ENCODE results near the gene PLEKHG7. TPM values are rescaled to one million over a fixed set of nuclear protein-coding genes. Genes with fewer than 3 reads are reported as not detected.
A peak's percentile ranks its signal among the peaks of the same experiment; 100 is the strongest.
"Not testable (repeated sequence)": the region's sequence is repeated elsewhere in the genome, so short reads cannot be mapped to it uniquely, and the experiment has no call there.

PLEKHG7 gene
- total RNA-seq, 2 donors from 2014 or later, result 0.33 to 1.6 TPM

DNA sequence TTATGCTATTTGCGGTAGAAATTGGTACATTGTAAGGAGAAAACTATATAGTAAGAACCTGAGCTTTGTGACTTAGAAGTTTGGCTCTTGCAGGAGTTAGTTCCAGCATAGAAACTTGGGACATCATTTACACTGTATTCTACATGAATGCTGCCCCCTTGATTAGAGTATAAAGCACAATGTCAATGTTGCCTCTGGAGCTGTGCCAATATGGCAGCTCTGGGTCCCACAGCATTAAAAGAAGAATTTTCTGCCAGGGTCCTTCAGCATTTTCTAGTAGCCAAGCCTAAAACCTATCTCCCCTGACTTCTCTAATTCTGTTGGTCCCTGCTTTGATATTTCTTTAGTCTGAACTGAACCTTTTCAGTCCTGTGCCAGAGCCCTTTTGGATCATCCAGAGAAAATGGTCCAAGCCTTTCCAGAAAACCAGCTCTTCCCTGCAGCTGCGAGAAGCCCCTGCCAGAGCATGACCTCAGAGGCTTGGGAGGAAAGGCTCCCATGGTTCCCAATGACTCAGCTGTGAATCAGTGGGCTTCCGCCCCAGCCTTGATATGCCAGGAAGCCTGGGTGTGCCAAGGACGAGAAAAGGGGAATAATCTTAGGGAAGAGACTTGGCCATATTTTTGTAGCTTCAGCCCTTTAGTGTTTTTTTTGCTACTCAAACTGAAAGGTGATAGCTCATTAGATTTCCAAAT, 43.2 kb downstream of the PLEKHG7 start:
- ATAC-seq (peak; percentile 52), DNase-seq (peak; percentile 33 to 54 (median 36))
- H3K36me3 ChIP-seq (replicated peaks in 1 of 2; ENCODE audit: insufficient read depth in 1 of 2, low read depth in 2 of 2), result no peaks in the 10 kb centered on the region
- H3K4me1 ChIP-seq, result no peaks in the 10 kb centered on the region
- no peaks in the 10 kb centered on the region for H3K9me3 ChIP-seq
- no peaks in the 10 kb centered on the region for H3K27me3 ChIP-seq
- 78 to 79% methylated on average over 4 of the region's 4 CpGs for WGBS, 2 donors
- H3K27ac ChIP-seq, result no peak overlapping the region
- no peak overlapping the region for H3K4me3 ChIP-seq
- intact Hi-C loops (cut with DNase I), result no loop called here
- TF ChIP-seq POLR2A (IDR thresholded peaks at IDR 0.05), result no peak
- TF ChIP-seq, protein P1, sequence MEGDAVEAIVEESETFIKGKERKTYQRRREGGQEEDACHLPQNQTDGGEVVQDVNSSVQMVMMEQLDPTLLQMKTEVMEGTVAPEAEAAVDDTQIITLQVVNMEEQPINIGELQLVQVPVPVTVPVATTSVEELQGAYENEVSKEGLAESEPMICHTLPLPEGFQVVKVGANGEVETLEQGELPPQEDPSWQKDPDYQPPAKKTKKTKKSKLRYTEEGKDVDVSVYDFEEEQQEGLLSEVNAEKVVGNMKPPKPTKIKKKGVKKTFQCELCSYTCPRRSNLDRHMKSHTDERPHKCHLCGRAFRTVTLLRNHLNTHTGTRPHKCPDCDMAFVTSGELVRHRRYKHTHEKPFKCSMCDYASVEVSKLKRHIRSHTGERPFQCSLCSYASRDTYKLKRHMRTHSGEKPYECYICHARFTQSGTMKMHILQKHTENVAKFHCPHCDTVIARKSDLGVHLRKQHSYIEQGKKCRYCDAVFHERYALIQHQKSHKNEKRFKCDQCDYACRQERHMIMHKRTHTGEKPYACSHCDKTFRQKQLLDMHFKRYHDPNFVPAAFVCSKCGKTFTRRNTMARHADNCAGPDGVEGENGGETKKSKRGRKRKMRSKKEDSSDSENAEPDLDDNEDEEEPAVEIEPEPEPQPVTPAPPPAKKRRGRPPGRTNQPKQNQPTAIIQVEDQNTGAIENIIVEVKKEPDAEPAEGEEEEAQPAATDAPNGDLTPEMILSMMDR (IDR thresholded peaks at IDR 0.05), result no peak

DNA sequence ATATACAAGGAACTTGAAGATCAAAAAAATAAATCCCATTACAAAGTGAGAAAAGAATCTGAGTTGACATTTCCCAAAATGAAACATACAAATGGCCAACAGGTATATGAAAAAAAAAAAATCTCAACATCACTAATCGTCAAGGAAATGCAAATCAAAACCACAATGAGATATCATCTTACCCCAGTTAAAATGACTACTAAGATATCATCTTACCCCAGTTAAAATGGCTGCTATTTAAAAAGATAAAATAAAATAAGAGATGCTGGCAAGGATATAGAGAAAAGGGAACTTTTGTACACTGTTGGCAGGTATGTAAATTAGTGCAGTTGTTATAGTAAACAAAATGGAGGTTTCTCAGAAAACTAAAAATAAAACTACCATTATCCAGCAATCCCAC, 44.4 kb downstream of the PLEKHG7 start:
- ATAC-seq, result no peak
- DNase-seq, result no peak
- H3K4me1 ChIP-seq, result no peaks in the 10 kb centered on the region
- WGBS, 2 donors, result 52 to 77% methylated on average over 1 of the region's 1 CpG
- intact Hi-C loops (cut with DNase I), result no loop called here
- no peaks in the 10 kb centered on the region for H3K27me3 ChIP-seq
- H3K4me3 ChIP-seq, result no peak overlapping the region
- no peaks in the 10 kb centered on the region for H3K36me3 ChIP-seq (replicated peaks in 1 of 2; ENCODE audit: insufficient read depth in 1 of 2, low read depth in 2 of 2)
- no peak overlapping the region for H3K27ac ChIP-seq
- no peaks in the 10 kb centered on the region for H3K9me3 ChIP-seq
- TF ChIP-seq, protein P1 (IDR thresholded peaks at IDR 0.05), result no peak
- no peak for TF ChIP-seq POLR2A (IDR thresholded peaks at IDR 0.05)

DNA sequence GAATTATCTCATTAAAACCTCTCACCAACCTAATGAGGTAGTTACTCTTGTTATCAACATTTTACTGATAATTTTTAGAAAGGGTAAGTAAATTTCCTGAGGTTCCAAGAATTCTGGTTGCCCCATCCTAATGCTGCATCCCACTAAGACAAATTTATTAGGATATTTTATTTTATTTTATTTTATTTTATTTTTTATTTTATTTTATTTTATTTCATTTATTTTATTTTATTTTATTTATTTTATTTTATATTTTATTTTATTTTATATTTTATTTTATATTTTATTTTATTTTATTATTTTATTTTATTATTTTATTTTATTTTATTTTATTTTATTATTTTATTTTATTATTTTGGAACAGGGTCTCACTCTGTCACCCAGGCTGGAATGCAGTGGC, 46.9 kb downstream of the PLEKHG7 start:
- H3K4me1 ChIP-seq; H3K27me3 ChIP-seq; intact Hi-C loops (cut with DNase I); H3K27ac ChIP-seq; H3K9me3 ChIP-seq; ATAC-seq; H3K4me3 ChIP-seq; DNase-seq; H3K36me3 ChIP-seq (replicated peaks in 1 of 2; ENCODE audit: insufficient read depth in 1 of 2, low read depth in 2 of 2): not testable (repeated sequence)

DNA sequence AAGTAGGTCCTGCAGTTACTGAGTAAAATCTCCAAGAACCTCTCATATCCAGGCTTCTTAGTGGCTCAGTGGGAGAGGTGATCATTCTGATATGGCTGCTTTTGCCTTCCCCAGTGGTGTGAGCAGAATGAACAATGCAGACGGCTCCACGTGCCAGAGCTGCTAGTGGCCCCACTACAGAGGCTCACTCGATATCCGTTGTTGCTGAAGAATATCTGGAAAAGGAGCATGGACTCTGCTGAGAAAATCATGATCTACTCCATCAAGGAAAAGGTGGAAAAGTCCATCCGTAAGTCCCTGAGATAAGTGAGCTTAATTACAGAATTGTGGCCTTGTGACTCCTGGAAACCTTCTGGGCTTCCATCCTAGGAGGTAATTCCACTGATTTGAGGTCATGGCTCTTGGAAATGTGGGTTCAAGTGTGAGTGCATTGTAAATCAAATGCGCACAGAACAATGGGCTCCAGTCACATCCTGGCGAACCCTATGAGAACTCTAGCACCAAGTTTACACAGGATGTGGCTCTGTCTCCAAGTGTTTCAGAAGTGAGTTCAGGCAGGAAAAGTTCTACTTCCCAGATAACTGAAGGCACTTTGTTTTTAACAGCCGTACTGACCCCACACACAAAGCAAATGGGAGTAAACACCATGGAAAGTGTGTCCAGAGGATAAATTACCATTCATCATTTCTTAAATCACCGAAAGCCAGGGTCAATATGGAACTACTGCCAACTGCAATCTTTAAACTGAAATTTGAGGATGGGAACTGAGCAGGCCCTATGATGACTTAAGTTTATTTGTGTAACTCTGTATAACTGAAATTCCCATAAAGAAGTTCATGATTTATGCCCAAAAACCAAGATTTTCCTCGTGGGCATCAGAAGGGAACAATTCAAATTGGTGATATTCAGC, 51.4 kb downstream of the PLEKHG7 start:
- H3K36me3 ChIP-seq (replicated peaks in 1 of 2; ENCODE audit: insufficient read depth in 1 of 2, low read depth in 2 of 2), result no peaks in the 10 kb centered on the region
- H3K27me3 ChIP-seq, result no peaks in the 10 kb centered on the region
- WGBS, 2 donors, result 72 to 82% methylated on average over 9 to 10 of the region's 10 CpGs
- peak overlapping the region in 1 of 4 donors; percentile 4 for H3K27ac ChIP-seq
- ATAC-seq, result peak; percentile 53
- no peaks in the 10 kb centered on the region for H3K9me3 ChIP-seq
- TF ChIP-seq, protein P1 (IDR thresholded peaks at IDR 0.05), result no peak
- no peak for TF ChIP-seq POLR2A (IDR thresholded peaks at IDR 0.05)
- intact Hi-C loops (cut with DNase I), result no loop called here
- no peak for DNase-seq
- H3K4me3 ChIP-seq, result no peak overlapping the region
- H3K4me1 ChIP-seq, result no peaks in the 10 kb centered on the region

DNA sequence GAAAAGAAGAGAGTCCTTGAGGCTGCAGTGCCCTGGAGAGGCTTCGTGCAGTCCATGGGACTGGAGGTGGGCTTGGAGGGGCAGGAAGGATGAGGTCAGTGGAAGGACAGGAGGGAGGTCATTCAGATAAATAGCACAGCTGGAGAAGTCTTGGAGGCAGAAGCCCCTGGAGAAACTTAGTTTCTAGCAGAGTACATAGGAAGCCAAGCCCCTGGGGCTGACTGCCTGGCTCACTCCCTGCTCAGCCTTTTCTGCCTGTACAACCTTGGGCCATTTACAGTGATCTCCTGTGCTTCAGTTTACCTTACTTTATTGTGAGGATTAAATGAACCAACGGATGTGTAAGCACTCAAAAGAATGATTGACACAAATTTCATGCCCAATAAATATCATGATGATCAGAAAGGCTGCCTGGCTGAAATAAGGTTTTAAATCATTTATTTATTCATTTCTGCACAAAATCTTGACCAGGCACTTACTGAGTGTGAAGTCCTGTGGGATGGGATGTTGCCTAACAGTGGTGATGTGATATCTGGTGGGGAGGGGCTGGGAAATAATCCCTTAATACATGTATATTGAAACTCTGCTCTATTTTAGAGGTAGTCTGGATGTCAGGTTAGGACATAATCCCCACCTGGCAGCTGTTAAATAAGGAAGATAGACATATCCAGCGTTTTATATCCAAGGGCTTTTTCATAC, 54.3 kb downstream of the PLEKHG7 start:
- Histone ChIP-seq H3K27ac (no peak overlapping the region), H3K9me3 (no peaks in the 10 kb centered on the region), H3K4me1 (no peaks in the 10 kb centered on the region), H3K27me3 (no peaks in the 10 kb centered on the region), H3K4me3 (no peak overlapping the region), H3K36me3 (replicated peaks in 1 of 2; ENCODE audit: insufficient read depth in 1 of 2, low read depth in 2 of 2) (no peaks in the 10 kb centered on the region)
- TF ChIP-seq, protein P1 (IDR thresholded peaks at IDR 0.05), result no peak
- no peak for TF ChIP-seq POLR2A (IDR thresholded peaks at IDR 0.05)
- WGBS, 2 donors, result 70 to 80% methylated on average over 3 of the region's 3 CpGs
- intact Hi-C loops (cut with DNase I), result no loop called here
- ATAC-seq (no peak), DNase-seq (no peak)

Data from body of pancreas (tissue), 4 donors.